OCI-LY1 (cell line): ENCODE data around the gene NDFIP2.
"Not testable (repeated sequence)": the region's sequence is repeated elsewhere in the genome, so short reads cannot be mapped to it uniquely, and the experiment has no call there.

ENCODE experiments used
- H2AFZ ChIP-seq: fragments of 200-600 bp; sonication (generic), shearing (Covaris generic); 2 replicates; pipeline ENCODE4 v1.6.0; 2014; ENCODE audit warnings: antibody characterized with exemption, mild to moderate bottlenecking, low read length
- H3F3A ChIP-seq: fragments of 200-600 bp; sonication (generic), shearing (Covaris generic); 2 replicates; pipeline ENCODE4 v1.6.0; 2014; ENCODE audit warnings: mild to moderate bottlenecking, antibody characterized with exemption, low read length, moderate library complexity; ENCODE audit not compliant: insufficient read depth
- H3K27ac ChIP-seq: fragments of 200-600 bp; sonication (generic); 2 replicates; pipeline ENCODE4 v1.5.1; 2014; ENCODE audit warnings: low read length, mixed run types, mild to moderate bottlenecking, low read depth; ENCODE audit not compliant: poor library complexity, severe bottlenecking
- H3K27me3 ChIP-seq: fragments of 200-600 bp; sonication (generic); 2 replicates; pipeline ENCODE4 v1.6.0; 2014; ENCODE audit warnings: antibody characterized with exemption, mild to moderate bottlenecking, low read length, moderate library complexity; ENCODE audit not compliant: insufficient read depth
- H3K36me3 ChIP-seq: fragments of 200-600 bp; sonication (generic); 2 replicates; pipeline ENCODE4 v1.6.1; 2014; ENCODE audit warnings: mild to moderate bottlenecking, antibody characterized with exemption, low read length, moderate library complexity, mixed read lengths; ENCODE audit not compliant: insufficient read depth
- H3K4me1 ChIP-seq: fragments of 200-600 bp; sonication (generic); 2 replicates; pipeline ENCODE4 v1.5.1; 2014; ENCODE audit warnings: mild to moderate bottlenecking, low read length, moderate library complexity; ENCODE audit not compliant: insufficient read depth, severe bottlenecking
- H3K4me2 ChIP-seq: fragments of 200-600 bp; sonication (generic), shearing (Covaris generic); 2 replicates; pipeline ENCODE4 v1.6.1; 2014; ENCODE audit warnings: low read length
- H3K4me3 ChIP-seq: fragments of 200-600 bp; sonication (generic); 2 replicates; pipeline ENCODE4 v1.5.1; 2014; ENCODE audit warnings: low read length, low read depth, mild to moderate bottlenecking, mixed read lengths; ENCODE audit not compliant: poor library complexity, severe bottlenecking
- H3K79me2 ChIP-seq: fragments of 200-600 bp; shearing (Covaris generic); 2 replicates; pipeline ENCODE4 v1.6.1; 2016; ENCODE audit warnings: mixed run types, low read length, mixed read lengths; ENCODE audit not compliant: insufficient read depth
- H3K9ac ChIP-seq: fragments of 200-600 bp; sonication (generic), shearing (Covaris generic); 2 replicates; pipeline ENCODE4 v1.6.1; 2014; ENCODE audit warnings: mild to moderate bottlenecking, low read length, mixed read lengths
- H3K9me2 ChIP-seq: fragments of 200-600 bp; sonication (generic), shearing (Covaris generic); 2 replicates; pipeline ENCODE4 v1.6.1; 2014; ENCODE audit warnings: low read depth, mild to moderate bottlenecking, low read length, mixed read lengths
- H3K9me3 ChIP-seq: fragments of 200-600 bp; shearing (Covaris generic); 2 replicates; pipeline ENCODE4 v1.6.1; 2014; ENCODE audit warnings: low read length, mixed read lengths
- H4K20me1 ChIP-seq: fragments of 200-600 bp; sonication (generic), shearing (Covaris generic); 2 replicates; pipeline ENCODE4 v1.6.0; 2016; ENCODE audit warnings: mild to moderate bottlenecking, low read length; ENCODE audit not compliant: insufficient read depth
- CTCF ChIP-seq: fragments of 200-600 bp; sonication (generic), shearing (Covaris generic); IDR thresholded peaks from 2 replicates; pipeline ENCODE4 v1.5.1; 2017; ENCODE audit warnings: mild to moderate bottlenecking, antibody characterized with exemption, low read length, moderate library complexity, mixed read lengths
- EZH2 ChIP-seq: fragments of 200-600 bp; sonication (generic), shearing (Covaris generic); IDR thresholded peaks from 2 replicates; pipeline ENCODE4 v1.8.0; 2017; ENCODE audit warnings: borderline replicate concordance, mixed run types, mild to moderate bottlenecking, antibody characterized with exemption, low read length, moderate library complexity, mixed read lengths

NDFIP2 gene

GRCh38 chr13:79593641-79594275 lies 112.8 kb downstream of the NDFIP2 start:
- no peak for TF ChIP-seq CTCF
- no peak for TF ChIP-seq EZH2
- H4K20me1 ChIP-seq = no peaks in the 10 kb centered on the region
- H3K9ac ChIP-seq = no peak overlapping the region
- no peak overlapping the region for H2AFZ ChIP-seq
- H3K79me2 ChIP-seq = no peaks in the 10 kb centered on the region
- no peaks in the 10 kb centered on the region for H3K36me3 ChIP-seq
- H3F3A ChIP-seq = no peaks in the 10 kb centered on the region
- H3K9me3 ChIP-seq = no peaks in the 10 kb centered on the region
- H3K4me3 ChIP-seq = no peak overlapping the region
- H3K4me1 ChIP-seq = no peaks in the 10 kb centered on the region
- H3K4me2 ChIP-seq = no peak overlapping the region
- no peaks in the 10 kb centered on the region for H3K27me3 ChIP-seq
- H3K9me2 ChIP-seq = no peaks in the 10 kb centered on the region
- H3K27ac ChIP-seq = no peak overlapping the region

- H3K36me3 ChIP-seq, H3K4me3 ChIP-seq: not testable (repeated sequence)
Observed at GRCh38 chr13:79600146-79600545, 119.2 kb downstream of the NDFIP2 start.

GRCh38 chr13:79602936-79603335 lies 122.0 kb downstream of the NDFIP2 start:
- Histone ChIP-seq H3K9ac (no peak overlapping the region), H2AFZ (no peak overlapping the region), H3K27ac (no peak overlapping the region), H4K20me1 (no peaks in the 10 kb centered on the region), H3K79me2 (no peaks in the 10 kb centered on the region), H3K4me2 (no peak overlapping the region), H3K4me3 (no peak overlapping the region), H3K27me3 (no peaks in the 10 kb centered on the region), H3K9me2 (no peaks in the 10 kb centered on the region), H3K9me3 (no peaks in the 10 kb centered on the region), H3K4me1 (no peaks in the 10 kb centered on the region), H3K36me3 (no peaks in the 10 kb centered on the region), H3F3A (no peaks in the 10 kb centered on the region)
- TF ChIP-seq EZH2 (no peak), CTCF (no peak)

More at GRCh38 chr13:79600146-79600545, 119.2 kb downstream of the NDFIP2 start:
- not testable (repeated sequence) for H3K9me2 ChIP-seq, H3K27me3 ChIP-seq, H3K9me3 ChIP-seq, H4K20me1 ChIP-seq, H2AFZ ChIP-seq, H3K4me2 ChIP-seq, H3F3A ChIP-seq, H3K27ac ChIP-seq, H3K4me1 ChIP-seq, H3K79me2 ChIP-seq, H3K9ac ChIP-seq

GRCh38 chr13:79604752-79605151 lies 123.8 kb downstream of the NDFIP2 start:
- Histone ChIP-seq H4K20me1 (no peaks in the 10 kb centered on the region), H3K27ac (no peak overlapping the region), H3K9me2 (no peaks in the 10 kb centered on the region), H3K4me1 (no peaks in the 10 kb centered on the region), H3K9me3 (no peaks in the 10 kb centered on the region), H3K4me3 (no peak overlapping the region), H3K79me2 (no peaks in the 10 kb centered on the region), H3K9ac (no peak overlapping the region), H3K36me3 (no peaks in the 10 kb centered on the region), H3F3A (no peaks in the 10 kb centered on the region), H2AFZ (no peak overlapping the region), H3K4me2 (no peak overlapping the region), H3K27me3 (no peaks in the 10 kb centered on the region)
- TF ChIP-seq EZH2 = no peak
